Lung (tissue), 12 donors: ENCODE results near the gene HIPK4. TPM values are rescaled to one million over a fixed set of nuclear protein-coding genes. Genes with fewer than 3 reads are reported as not detected.
A peak's percentile ranks its signal among the peaks of the same experiment; 100 is the strongest.

Experiments
- ATAC-seq: fragments of 200-7000 bp; cut with Tn5 transposase; one replicate; pipeline ENCODE4 v1.9.1; 2020; ENCODE audit warnings: moderate number of reproducible peaks; ENCODE audit not compliant: insufficient read depth, low FRiP score
- DNase-seq, 3 donors: peaks; one replicate each; pipeline ENCODE4 v3.0.0-alpha.2; 2013 to 2017
- H3K27ac ChIP-seq, 2 donors: one replicate each; pipeline ENCODE4 v1.5.1; 2013; ENCODE audit warnings: mild to moderate bottlenecking in 2 of 2, moderate library complexity in 2 of 2, control low read depth in 1 of 2, inconsistent platforms in 1 of 2, low read depth in 1 of 2, low read length in 1 of 2
- H3K27me3 ChIP-seq, 3 donors: one replicate each; pipeline ENCODE4 v1.5.1; 2013; ENCODE audit warnings: low read length in 2 of 3; ENCODE audit not compliant: control insufficient read depth in 3 of 3, insufficient read depth in 3 of 3
- H3K36me3 ChIP-seq, 4 donors: one replicate each; pipeline ENCODE4 v1.5.1; 2013; ENCODE audit warnings: low read length in 4 of 4, mild to moderate bottlenecking in 1 of 4, moderate library complexity in 1 of 4; ENCODE audit not compliant: control insufficient read depth in 4 of 4, insufficient read depth in 4 of 4
- H3K4me1 ChIP-seq, 5 donors: one replicate each; pipeline ENCODE4 v1.5.1; 2013; ENCODE audit warnings: low read length in 5 of 5, mild to moderate bottlenecking in 2 of 5, moderate library complexity in 1 of 5; ENCODE audit not compliant: control insufficient read depth in 5 of 5, insufficient read depth in 5 of 5
- H3K4me3 ChIP-seq: one replicate; pipeline ENCODE4 v1.5.1; 2013; ENCODE audit warnings: mild to moderate bottlenecking, control low read depth, moderate library complexity
- H3K9ac ChIP-seq, 2 donors: one replicate each; pipeline ENCODE4 v1.5.1; 2013; ENCODE audit warnings: low read length in 2 of 2, control low read depth in 1 of 2; ENCODE audit not compliant: insufficient read depth in 1 of 2
- H3K9me3 ChIP-seq, 4 donors: one replicate each; pipeline ENCODE4 v1.5.1; 2013; ENCODE audit warnings: low read length in 3 of 4, mild to moderate bottlenecking in 1 of 4, moderate library complexity in 1 of 4; ENCODE audit not compliant: control insufficient read depth in 4 of 4, insufficient read depth in 3 of 4
- WGBS, 2 donors: extraction: QIAGEN DNeasy Blood & Tissue Kit; methylation state at CpG; one replicate each; pipeline ENCODE4 v1.1.7; 2013; 5-methylcytosine and 5-hydroxymethylcytosine counted together
- polyA plus RNA-seq, 2 donors: library from polyadenylated mRNA; stranded (reverse); fragments of 200-250 nt; gene quantifications; one replicate each; pipeline ENCODE4 v1.2.1, GENCODE V29; 2013
- total RNA-seq, 2 donors: library from RNA; depleted of rRNA in 1 of 2; stranded (reverse); fragments of >200 nt in 1 of 2; gene quantifications; one replicate each; pipeline ENCODE4 v1.2.1, GENCODE V29; 2014 to 2021
- TF ChIP-seq, protein P1 (sequence below): IDR thresholded peaks from 2 replicates; pipeline ENCODE4 v1.5.1; 2012; ENCODE audit warnings: mild to moderate bottlenecking; ENCODE audit errors: control extremely low read depth, extremely low read depth
- donor health status: control.
- donor health status: control.
- donor health status: Bipolar disorder and iron deficiency.
- donor health status: healthy.
- donor health status: DM: yes; HTN: yes; CAD: no.

The HIPK4 gene
- total and polyA plus RNA-seq, 4 donors: 0.10 to 0.43 (median 0.22) TPM; not detected in 1

DNA sequence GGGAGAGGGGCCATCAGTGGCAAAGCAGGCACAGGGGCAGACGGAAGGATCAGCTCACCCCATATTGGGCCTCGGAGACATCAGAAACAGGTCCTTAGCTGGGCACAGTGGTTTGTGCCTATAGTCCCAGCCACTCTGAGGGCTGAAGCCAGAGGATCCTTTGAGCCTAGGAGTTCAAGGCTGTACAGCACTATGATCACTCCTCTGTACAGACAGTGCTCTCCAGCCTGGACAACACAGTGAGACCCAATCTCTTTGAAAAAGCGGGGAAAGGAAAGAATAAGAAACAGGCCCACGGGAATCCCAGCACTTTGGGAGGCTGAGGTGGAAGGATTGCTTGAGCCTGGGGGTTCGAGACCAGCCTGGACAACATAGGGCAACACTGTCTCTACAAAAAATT lies 29.8 kb upstream of the HIPK4 start:
- peaks cover 5 to 11% (median 9%) of the 10 kb centered on the region in 4 donors for H3K36me3 ChIP-seq
- no peaks in the 10 kb centered on the region for H3K27me3 ChIP-seq
- 88 to 92% methylated on average over 5 of the region's 5 CpGs for WGBS, 2 donors
- DNase-seq (no peak), ATAC-seq (no peak)
- TF ChIP-seq, protein P1, sequence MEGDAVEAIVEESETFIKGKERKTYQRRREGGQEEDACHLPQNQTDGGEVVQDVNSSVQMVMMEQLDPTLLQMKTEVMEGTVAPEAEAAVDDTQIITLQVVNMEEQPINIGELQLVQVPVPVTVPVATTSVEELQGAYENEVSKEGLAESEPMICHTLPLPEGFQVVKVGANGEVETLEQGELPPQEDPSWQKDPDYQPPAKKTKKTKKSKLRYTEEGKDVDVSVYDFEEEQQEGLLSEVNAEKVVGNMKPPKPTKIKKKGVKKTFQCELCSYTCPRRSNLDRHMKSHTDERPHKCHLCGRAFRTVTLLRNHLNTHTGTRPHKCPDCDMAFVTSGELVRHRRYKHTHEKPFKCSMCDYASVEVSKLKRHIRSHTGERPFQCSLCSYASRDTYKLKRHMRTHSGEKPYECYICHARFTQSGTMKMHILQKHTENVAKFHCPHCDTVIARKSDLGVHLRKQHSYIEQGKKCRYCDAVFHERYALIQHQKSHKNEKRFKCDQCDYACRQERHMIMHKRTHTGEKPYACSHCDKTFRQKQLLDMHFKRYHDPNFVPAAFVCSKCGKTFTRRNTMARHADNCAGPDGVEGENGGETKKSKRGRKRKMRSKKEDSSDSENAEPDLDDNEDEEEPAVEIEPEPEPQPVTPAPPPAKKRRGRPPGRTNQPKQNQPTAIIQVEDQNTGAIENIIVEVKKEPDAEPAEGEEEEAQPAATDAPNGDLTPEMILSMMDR: no peak
- peak overlapping the region in 1 of 2 donors; percentile 70 for H3K27ac ChIP-seq
- H3K9ac ChIP-seq: no peak overlapping the region
- no peak overlapping the region for H3K4me3 ChIP-seq
- H3K4me1 ChIP-seq: peaks cover 2 to 25% (median 5%) of the 10 kb centered on the region in 5 donors
- no peaks in the 10 kb centered on the region for H3K9me3 ChIP-seq

DNA sequence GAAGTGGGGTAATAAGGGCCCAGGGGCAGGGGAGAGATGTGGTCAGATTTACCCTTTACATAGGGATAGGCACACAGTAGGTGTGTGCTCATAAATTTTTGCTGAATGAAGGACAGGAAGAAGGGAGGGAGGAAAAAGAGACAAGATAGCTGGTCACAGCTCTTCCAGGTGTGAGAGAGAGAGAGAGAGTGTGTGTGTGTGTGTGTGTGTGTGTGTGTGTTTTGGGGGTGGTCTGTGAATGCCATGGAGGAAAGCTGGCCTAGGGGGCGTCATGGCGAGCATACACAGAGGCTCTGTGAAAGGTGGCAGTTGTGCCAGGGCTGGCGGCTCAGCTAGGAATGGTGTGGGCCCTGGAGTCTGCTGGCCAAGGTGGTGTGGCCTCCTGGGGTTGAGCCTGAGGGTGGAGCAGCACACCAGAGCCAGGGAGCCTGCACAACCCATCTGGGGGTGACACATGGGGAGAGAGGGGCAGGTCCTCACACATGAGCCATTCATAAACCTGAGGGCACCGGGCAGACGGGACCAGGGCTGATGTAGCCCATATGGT lies 29.2 kb upstream of the HIPK4 start:
- peaks cover 5 to 11% (median 9%) of the 10 kb centered on the region in 4 donors for H3K36me3 ChIP-seq
- no peaks in the 10 kb centered on the region for H3K27me3 ChIP-seq
- 66 to 81% methylated on average over 5 of the region's 5 CpGs for WGBS, 2 donors
- H3K9me3 ChIP-seq: no peaks in the 10 kb centered on the region
- H3K27ac ChIP-seq: peak overlapping the region in 1 of 2 donors; percentile 70
- DNase-seq: no peak
- no peak overlapping the region for H3K4me3 ChIP-seq
- TF ChIP-seq, protein P1: no peak
- H3K9ac ChIP-seq: no peak overlapping the region
- no peak for ATAC-seq
- H3K4me1 ChIP-seq: peaks cover 2 to 26% (median 5%) of the 10 kb centered on the region in 5 donors

DNA sequence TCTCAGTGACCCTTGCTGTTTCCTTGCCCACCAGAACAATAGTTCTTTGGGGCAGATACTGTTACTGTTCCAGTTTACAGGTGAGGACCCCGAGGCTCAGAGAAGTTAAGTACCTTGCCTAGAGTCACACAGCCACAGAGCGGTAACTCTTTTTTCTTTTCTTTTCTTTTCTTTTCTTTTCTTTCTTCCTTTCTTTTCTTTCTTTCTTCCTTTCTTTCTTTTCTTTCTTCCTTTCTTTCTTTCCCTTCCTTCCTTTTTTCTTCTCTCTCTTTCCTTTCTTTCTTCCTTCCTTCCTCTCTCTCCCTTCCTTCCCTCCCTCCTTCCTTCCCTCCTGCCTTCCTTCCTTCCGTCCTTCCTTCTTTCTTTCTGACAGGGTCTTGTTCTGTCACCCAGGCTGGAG lies 28.1 kb upstream of the HIPK4 start:
- Histone ChIP-seq H3K27me3 (no peaks in the 10 kb centered on the region), H3K9me3 (no peaks in the 10 kb centered on the region), H3K4me3 (no peak overlapping the region), H3K27ac (peak overlapping the region; percentile 74 to 87), H3K36me3 (peaks cover 5 to 8% (median 7%) of the 10 kb centered on the region in 4 donors), H3K4me1 (peaks cover 2 to 33% (median 9%) of the 10 kb centered on the region in 5 donors), H3K9ac (no peak overlapping the region)
- DNase-seq (no peak), ATAC-seq (no peak)
- TF ChIP-seq, protein P1: no peak
- 75 to 78% methylated on average over 3 of the region's 3 CpGs for WGBS, 2 donors

DNA sequence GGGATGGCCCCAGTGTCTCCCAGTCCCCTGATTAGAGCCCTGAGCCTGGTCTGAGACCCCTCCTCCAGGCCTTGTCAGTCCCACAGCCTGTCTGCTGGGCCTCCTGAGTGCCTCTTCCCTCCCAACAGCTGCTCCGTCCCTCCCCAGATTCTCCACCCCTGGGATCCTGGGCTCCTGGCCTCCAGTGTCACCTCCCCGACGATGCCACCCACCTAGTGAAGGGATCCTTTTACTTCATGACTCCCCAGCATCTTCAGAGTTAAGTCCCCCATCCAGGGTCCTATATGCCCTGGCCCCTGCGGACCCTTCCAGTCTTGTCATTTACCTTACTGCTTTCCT lies 27.6 kb upstream of the HIPK4 start:
- Histone ChIP-seq H3K36me3 (peaks cover 2 to 4% (median 3%) of the 10 kb centered on the region in 4 donors), H3K9ac (no peak overlapping the region), H3K27ac (peak overlapping the region; percentile 74 to 87), H3K4me3 (no peak overlapping the region), H3K27me3 (no peaks in the 10 kb centered on the region), H3K9me3 (no peaks in the 10 kb centered on the region), H3K4me1 (peaks cover 2 to 33% (median 9%) of the 10 kb centered on the region in 5 donors)
- no peak for DNase-seq
- 60 to 67% methylated on average over 4 of the region's 4 CpGs for WGBS, 2 donors
- no peak for ATAC-seq
- TF ChIP-seq, protein P1: no peak
